HG03280 (cell line): ENCODE data around the gene TMX4.
"Not testable (repeated sequence)": the region's sequence is repeated elsewhere in the genome, so short reads cannot be mapped to it uniquely, and the experiment has no call there.

ENCODE experiments used
- ATAC-seq: cut with Tn5 transposase; IDR thresholded peaks from one replicate; pipeline ENCODE4 v1.9.1; 2021; ENCODE audit warnings: mild to moderate bottlenecking, moderate library complexity; ENCODE audit not compliant: unreplicated experiment

TMX4 gene, protein sequence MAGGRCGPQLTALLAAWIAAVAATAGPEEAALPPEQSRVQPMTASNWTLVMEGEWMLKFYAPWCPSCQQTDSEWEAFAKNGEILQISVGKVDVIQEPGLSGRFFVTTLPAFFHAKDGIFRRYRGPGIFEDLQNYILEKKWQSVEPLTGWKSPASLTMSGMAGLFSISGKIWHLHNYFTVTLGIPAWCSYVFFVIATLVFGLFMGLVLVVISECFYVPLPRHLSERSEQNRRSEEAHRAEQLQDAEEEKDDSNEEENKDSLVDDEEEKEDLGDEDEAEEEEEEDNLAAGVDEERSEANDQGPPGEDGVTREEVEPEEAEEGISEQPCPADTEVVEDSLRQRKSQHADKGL

DNA sequence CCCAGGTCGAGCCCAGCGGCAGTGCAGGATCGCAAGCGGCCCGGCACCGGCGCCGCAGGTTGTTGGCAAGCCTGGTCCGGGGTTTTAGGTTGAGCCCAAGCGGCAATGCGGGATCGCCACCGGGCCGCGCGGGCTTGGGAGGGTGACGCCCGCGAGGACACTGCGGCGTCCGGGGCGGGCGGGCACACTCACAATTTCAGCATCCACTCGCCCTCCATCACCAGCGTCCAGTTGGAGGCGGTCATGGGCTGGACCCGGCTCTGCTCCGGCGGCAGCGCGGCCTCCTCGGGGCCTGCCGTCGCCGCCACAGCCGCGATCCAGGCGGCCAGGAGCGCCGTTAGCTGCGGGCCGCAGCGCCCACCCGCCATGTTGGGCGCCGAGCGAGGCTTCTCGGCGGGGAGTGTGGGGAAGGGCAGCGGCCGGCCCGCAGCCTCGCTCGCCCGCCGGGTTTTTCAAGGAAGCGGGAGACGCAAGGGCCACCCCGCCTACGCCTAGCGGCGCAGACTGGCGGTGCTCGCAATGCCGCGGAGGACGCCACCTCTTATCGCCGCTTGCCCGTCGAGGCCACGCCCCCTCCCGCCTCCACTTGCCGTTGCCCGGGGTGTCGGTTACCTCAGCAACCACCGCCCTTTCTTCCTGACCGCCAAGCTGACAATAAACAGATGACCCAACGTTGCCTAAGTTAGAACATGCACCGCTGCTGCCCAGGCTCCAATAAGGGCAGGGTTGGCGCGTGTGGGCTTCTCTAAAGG, at the start of gene TMX4:
TSS of gene TMX4 (minus strand) at position 516 of the 752 bp plus-strand sequence. CDS start at position 368, 148 bp downstream.
- ATAC-seq: peak; percentile 89

GRCh38 chr20:8067082-8067481, 47.5 kb upstream of the TMX4 start:
- no peak for ATAC-seq

DNA sequence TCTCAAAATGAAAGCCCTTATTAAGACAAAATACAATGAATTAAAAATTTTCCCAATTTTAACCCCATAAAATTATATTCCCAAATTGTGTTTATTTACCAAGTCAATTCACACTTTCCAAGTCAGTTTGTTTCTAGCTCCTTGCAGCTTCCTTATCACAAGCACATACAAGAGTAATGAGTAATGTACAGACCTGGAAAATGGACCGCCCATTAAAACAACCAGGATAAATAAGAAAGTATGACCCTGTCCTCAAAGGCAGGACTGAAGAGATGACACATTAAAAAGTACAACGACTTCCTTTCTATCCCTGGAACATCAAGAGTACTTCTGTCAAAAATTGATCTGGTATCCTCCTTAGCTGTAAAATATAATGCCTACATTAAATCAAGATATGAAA, 47.1 kb upstream of the TMX4 start:
- ATAC-seq: no peak

GRCh38 chr20:8065691-8066090, 46.1 kb upstream of the TMX4 start:
- ATAC-seq: no peak

DNA sequence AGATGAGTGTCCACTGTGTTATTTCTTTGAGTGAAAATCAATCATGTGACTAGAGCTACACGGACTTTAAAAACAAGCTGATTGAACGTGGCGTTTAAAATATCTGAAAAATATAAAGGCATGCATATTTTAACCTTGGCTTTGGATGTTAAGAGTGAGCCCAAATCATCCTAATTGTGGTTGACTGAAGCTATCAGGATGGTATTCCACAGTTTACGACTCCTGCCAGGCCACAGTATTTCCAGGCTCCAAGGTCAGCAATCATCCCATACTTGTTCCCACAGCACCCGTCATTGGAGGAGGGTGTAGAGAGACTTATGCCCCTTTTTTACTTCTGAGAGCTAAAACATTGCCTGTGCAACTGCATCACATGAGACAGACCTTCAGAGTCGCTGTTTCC, 43.2 kb upstream of the TMX4 start:
- ATAC-seq: no peak

GRCh38 chr20:8061861-8062518, 42.4 kb upstream of the TMX4 start:
- no peak for ATAC-seq

GRCh38 chr20:8060977-8061376, 41.4 kb upstream of the TMX4 start:
- ATAC-seq: no peak

- no peak for ATAC-seq
Measured at GRCh38 chr20:8057871-8058270, 38.3 kb upstream of the TMX4 start.

GRCh38 chr20:8055096-8055495, 35.5 kb upstream of the TMX4 start:
- ATAC-seq: no peak

GRCh38 chr20:8050157-8050837, 30.7 kb upstream of the TMX4 start:
- no peak for ATAC-seq

- ATAC-seq: no peak
Measured at GRCh38 chr20:8049310-8049709, 29.7 kb upstream of the TMX4 start.

GRCh38 chr20:8045946-8046345, 26.4 kb upstream of the TMX4 start:
- ATAC-seq: no peak

DNA sequence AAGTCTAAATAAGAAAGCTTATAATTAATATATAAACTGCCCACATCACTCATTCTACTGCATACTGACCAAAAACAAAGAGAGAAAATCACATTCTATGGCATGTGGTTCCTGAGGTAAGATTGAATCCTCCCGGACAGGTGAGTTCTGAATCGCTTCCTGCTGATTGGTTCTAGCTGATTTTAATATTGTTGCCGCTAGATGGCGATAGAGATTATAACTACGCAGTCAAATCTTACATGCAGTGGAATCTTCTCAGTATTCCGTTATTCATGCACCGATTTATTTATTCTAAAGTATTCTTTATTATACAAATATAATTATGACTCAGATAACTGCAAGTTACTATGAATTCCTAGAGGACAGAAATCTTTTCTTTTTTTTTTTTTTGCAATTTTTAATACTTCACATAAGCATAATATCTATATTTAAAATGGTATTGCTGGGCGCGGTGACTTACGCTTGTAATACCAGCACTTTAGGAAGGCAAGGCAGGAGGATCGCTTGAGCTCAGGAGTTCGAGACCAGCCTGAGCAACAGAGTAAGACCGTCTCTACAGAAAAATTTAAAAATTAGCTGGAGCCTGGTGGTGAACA, 24.2 kb upstream of the TMX4 start:
- ATAC-seq: peak; percentile 88

GRCh38 chr20:8039042-8039441, 19.5 kb upstream of the TMX4 start:
- ATAC-seq: no peak

- no peak for ATAC-seq
Measured at GRCh38 chr20:8036771-8037170, 17.2 kb upstream of the TMX4 start.

DNA sequence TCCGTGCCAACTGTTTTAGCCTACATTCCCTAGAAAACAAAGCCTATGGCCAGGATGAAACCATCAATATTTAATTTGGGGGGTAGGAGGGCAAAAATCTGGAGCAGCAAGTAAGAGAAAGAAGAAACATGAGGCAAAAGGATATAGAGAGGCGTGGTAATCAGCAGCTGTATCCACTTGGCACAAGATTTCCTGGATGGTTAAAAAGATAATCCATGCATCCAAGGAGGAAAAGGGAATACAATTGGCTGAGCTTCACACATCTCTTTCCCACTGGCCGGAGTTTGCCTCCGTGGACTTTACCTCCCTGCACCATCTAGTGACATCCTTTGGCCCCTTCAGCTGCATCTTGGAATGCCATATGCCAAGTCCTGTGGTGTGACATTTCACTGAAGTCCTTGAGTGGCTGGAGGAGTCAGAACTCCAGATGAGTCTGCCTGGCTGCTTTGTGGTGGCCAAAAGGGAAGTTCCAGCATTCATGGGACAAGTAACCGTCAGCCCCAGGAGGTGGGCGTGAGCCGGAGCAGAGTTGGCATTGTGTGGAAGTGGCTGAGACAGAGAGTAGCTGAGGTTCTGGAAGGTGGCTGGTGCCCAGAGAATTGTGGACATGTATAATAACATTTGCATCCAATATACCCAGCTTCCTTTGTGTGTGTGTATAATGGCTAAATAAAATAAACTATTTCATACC, 13.7 kb upstream of the TMX4 start:
- ATAC-seq: no peak

DNA sequence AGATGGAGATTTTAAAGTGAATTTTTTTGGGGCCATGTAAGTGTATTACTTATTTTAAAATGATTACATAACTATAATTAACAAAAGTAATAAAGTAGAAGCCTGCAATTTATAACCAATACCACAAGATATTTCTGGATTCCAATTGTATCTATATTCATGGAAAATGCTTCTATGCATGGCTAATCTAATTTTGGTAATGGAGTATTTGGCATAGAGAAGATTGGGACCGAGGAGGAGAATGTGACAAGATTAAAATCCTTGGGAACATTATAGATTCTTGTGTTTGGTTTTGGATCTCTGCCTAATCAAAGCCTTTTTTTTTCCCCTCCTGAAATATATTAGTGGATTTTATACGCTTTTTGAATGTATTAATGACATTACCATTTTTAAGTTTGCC, 12.9 kb upstream of the TMX4 start:
- ATAC-seq: no peak

DNA sequence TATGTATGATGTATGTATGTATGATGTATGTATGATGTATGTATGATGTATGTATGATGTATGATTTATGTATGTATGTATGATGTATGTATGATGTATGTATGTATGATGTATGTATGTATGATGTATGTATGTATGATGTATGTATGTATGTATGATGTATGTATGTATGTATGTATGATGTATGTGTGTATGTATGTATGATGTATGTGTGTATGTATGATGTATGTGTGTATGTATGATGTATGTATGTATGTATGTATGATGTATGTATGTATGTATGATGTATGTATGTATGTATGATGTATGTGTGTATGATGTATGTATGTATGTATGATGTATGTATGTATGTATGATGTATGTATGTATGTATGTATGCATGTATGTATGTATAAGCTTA, 12.0 kb upstream of the TMX4 start:
- ATAC-seq: not testable (repeated sequence)

- no peak for ATAC-seq
Measured at GRCh38 chr20:8021541-8022269, 2.1 kb upstream of the TMX4 start.
